CD8-positive, alpha-beta memory T cell (primary cell): ENCODE data around the gene DALRD3. TPM values are rescaled to one million over a fixed set of nuclear protein-coding genes. Genes with fewer than 3 reads are reported as not detected.

Source experiments
- CTCF ChIA-PET: fragments of 350-600 bp; sonication (Branson Sonifier 250); formaldehyde crosslinking; loops from one replicate; lab custom pipeline; 2021; ENCODE audit warnings: antibody characterized with exemption; lab: Charles Lee
- POLR2A ChIA-PET: fragments of 350-600 bp; sonication (Branson Sonifier 250); formaldehyde crosslinking; loops from one replicate; lab custom pipeline; 2021; ENCODE audit warnings: antibody characterized with exemption; lab: Charles Lee
- DNase-seq, 5 donors: peaks; one replicate each; pipeline versions ENCODE4 v3.0.0 to v3.0.0-alpha.2; 2020 to 2022; ENCODE audit warnings: mixed read lengths in 1 of 5
- H3K27ac ChIP-seq: one replicate; pipeline ENCODE4 v1.7.0; 2013; ENCODE audit warnings: low read depth, mild to moderate bottlenecking, low read length, moderate library complexity
- H3K27me3 ChIP-seq: 2 replicates; pipeline ENCODE4 v1.7.0; 2013; ENCODE audit warnings: low read length, mild to moderate bottlenecking; ENCODE audit not compliant: insufficient read depth, poor library complexity, severe bottlenecking
- H3K36me3 ChIP-seq: 2 replicates; pipeline ENCODE4 v1.7.0; 2013; ENCODE audit warnings: mild to moderate bottlenecking, low read length, moderate library complexity; ENCODE audit not compliant: insufficient read depth
- H3K4me1 ChIP-seq: 2 replicates; pipeline ENCODE4 v1.7.0; 2013; ENCODE audit warnings: mild to moderate bottlenecking, low read length, moderate library complexity; ENCODE audit not compliant: insufficient read depth
- H3K4me3 ChIP-seq: 2 replicates; pipeline ENCODE4 v1.7.0; 2013; ENCODE audit warnings: mild to moderate bottlenecking, low read length
- H3K9me3 ChIP-seq: 2 replicates; pipeline ENCODE4 v1.7.0; 2013; ENCODE audit warnings: mild to moderate bottlenecking, low read length
- H3K27ac Mint-ChIP-seq, 8 donors: one replicate each; pipeline ENCODE4 v1.8.0; 2020 to 2021; ENCODE audit warnings: mixed read lengths in 8 of 8, mild to moderate bottlenecking in 6 of 8, inconsistent platforms in 3 of 8, moderate library complexity in 3 of 8
- H3K27me3 Mint-ChIP-seq, 2 donors: one replicate each; pipeline ENCODE4 v1.8.0; 2020 to 2021; ENCODE audit warnings: mixed read lengths in 2 of 2, mild to moderate bottlenecking in 1 of 2, moderate library complexity in 1 of 2
- H3K36me3 Mint-ChIP-seq, 3 donors: one replicate each; pipeline ENCODE4 v1.8.0; 2020 to 2021; ENCODE audit warnings: mixed read lengths in 3 of 3, inconsistent platforms in 1 of 3, mild to moderate bottlenecking in 1 of 3
- H3K4me1 Mint-ChIP-seq, 3 donors: one replicate each; pipeline ENCODE4 v1.8.0; 2020 to 2021; ENCODE audit warnings: mixed read lengths in 3 of 3, inconsistent platforms in 1 of 3, mild to moderate bottlenecking in 1 of 3
- H3K4me3 Mint-ChIP-seq, 7 donors: one replicate each; pipeline ENCODE4 v1.8.0; 2020 to 2021; ENCODE audit warnings: mixed read lengths in 7 of 7, mild to moderate bottlenecking in 6 of 7, moderate library complexity in 4 of 7, inconsistent platforms in 2 of 7
- H3K9me3 Mint-ChIP-seq, 5 donors: one replicate each; pipeline ENCODE4 v1.8.0; 2020 to 2022; ENCODE audit warnings: mixed read lengths in 5 of 5, mild to moderate bottlenecking in 3 of 5, moderate library complexity in 2 of 5, inconsistent platforms in 1 of 5
- polyA plus RNA-seq: library from polyadenylated mRNA; unstranded; fragments of 300-500 nt; fragmentation: Illumina TruSeq; gene quantifications from one replicate; pipeline ENCODE4 v1.2.3, GENCODE V29; 2021
- total RNA-seq, 2 experiments: library from RNA; stranded (reverse); gene quantifications; one replicate each; pipeline ENCODE4 v1.2.3, GENCODE V29; 2021

Gene DALRD3, protein sequence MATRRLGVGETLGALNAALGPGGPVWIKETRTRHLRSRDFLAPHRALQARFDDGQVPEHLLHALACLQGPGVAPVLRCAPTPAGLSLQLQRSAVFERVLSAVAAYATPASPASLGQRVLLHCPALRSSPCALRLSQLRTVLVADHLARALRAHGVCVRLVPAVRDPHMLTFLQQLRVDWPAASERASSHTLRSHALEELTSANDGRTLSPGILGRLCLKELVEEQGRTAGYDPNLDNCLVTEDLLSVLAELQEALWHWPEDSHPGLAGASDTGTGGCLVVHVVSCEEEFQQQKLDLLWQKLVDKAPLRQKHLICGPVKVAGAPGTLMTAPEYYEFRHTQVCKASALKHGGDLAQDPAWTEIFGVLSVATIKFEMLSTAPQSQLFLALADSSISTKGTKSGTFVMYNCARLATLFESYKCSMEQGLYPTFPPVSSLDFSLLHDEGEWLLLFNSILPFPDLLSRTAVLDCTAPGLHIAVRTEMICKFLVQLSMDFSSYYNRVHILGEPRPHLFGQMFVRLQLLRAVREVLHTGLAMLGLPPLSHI
- total RNA-seq (10 to 100 TPM; 27.9 to 31.7 TPM), polyA plus RNA-seq (24.4 TPM)

DNA sequence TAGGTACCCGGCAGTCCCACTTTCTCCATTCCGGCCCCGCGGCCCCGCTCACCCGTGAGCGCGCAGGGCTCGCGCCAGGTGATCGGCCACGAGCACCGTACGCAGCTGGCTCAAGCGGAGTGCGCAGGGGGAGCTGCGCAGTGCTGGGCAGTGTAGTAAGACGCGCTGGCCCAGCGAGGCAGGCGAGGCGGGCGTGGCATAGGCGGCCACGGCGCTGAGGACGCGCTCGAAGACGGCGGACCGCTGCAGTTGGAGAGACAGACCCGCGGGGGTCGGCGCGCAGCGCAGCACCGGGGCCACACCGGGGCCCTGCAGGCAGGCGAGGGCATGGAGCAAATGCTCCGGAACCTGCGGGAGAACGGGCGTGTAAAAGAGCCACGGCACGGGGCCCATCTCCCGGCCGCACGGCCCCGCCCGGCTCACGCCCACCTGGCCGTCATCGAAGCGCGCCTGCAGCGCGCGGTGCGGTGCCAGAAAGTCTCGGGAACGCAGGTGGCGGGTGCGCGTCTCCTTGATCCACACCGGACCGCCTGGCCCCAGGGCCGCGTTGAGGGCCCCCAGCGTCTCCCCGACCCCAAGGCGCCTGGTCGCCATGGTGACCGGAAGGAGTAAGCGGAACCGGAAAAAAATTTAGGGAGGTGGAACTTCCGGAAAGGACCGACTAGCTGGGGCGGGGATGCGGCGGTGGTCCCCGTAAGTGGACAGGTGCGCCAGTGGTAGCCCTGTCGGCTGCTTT is at the start of gene DALRD3:
DALRD3 (minus strand) TSS at position 610 of the 736 bp plus-strand sequence; CDS start at position 594, 16 bp downstream.
- peaks cover 12% of the 10 kb centered on the region for H3K36me3 ChIP-seq
- ChIA-PET POLR2A (interaction anchor here (0.6 to 3.8 kb wide), 6 partner anchors 11 to 170 kb away, joined by 3 to 48 read pairs (median 10); partner anchors contain the start of genes IMPDH2, QRICH1 and WDR6), CTCF (interaction anchor here (1.1 to 6.6 kb wide), 4 partner anchors 9 to 29 kb away, joined by 3 to 67 read pairs (median 12); partner anchors contain the start of genes IMPDH2, P4HTM and WDR6)
- Mint-ChIP-seq H3K4me3 (peak within 1 kb of the TSS; percentile 84 to 97 (median 93)), H3K9me3 (no peaks in the 10 kb centered on the region), H3K27ac (peak within 1 kb of the TSS; percentile 70 to 95 (median 92)), H3K4me1 (peaks cover 22 to 47% (median 26%) of the 10 kb centered on the region in 3 donors), H3K27me3 (peaks cover 0 to 2% of the 10 kb centered on the region in 2 donors), H3K36me3 (peaks cover 0 to 56% (median 6%) of the 10 kb centered on the region in 3 donors)
- peak; percentile 43 to 74 (median 63) for DNase-seq
- H3K27me3 ChIP-seq = no peaks in the 10 kb centered on the region
- peak within 1 kb of the TSS; percentile 83 for H3K4me3 ChIP-seq
- peak within 1 kb of the TSS; percentile 99 for H3K27ac ChIP-seq
- H3K4me1 ChIP-seq = peaks cover 35% of the 10 kb centered on the region
- no peaks in the 10 kb centered on the region for H3K9me3 ChIP-seq

DNA sequence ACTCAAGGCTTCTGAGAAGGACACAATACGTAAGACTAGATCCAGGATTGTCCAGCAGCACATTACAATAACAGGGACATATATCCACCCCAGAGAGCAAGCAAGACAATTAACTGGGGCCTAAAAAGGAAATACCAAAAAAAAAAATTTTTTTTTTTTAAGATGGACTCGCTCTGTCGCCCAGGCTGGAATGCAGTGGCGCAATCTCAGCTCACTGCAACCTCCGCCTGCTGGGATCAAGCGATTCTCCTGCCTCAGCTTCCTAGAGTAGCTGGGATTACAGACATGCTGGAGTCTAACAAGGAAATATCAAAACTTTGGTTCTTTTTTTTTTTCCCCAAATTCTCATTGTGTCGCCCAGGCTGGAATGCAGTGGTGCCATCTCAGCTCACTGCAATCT is 39.6 kb upstream of the DALRD3 start:
- Mint-ChIP-seq H3K27me3 (no peaks in the 10 kb centered on the region), H3K36me3 (peaks cover 0 to 65% (median 13%) of the 10 kb centered on the region in 3 donors), H3K4me3 (no peak overlapping the region), H3K4me1 (peaks cover 1 to 15% (median 5%) of the 10 kb centered on the region in 3 donors), H3K9me3 (no peaks in the 10 kb centered on the region), H3K27ac (peak overlapping the region in 2 of 8 donors; percentile 11 to 27)
- no peak for DNase-seq
- Histone ChIP-seq H3K9me3 (no peaks in the 10 kb centered on the region), H3K4me3 (no peak overlapping the region), H3K27ac (no peak overlapping the region), H3K27me3 (no peaks in the 10 kb centered on the region), H3K36me3 (peaks cover 42% of the 10 kb centered on the region), H3K4me1 (no peaks in the 10 kb centered on the region)
- POLR2A ChIA-PET = no interaction called here
- CTCF ChIA-PET = no interaction called here

DNA sequence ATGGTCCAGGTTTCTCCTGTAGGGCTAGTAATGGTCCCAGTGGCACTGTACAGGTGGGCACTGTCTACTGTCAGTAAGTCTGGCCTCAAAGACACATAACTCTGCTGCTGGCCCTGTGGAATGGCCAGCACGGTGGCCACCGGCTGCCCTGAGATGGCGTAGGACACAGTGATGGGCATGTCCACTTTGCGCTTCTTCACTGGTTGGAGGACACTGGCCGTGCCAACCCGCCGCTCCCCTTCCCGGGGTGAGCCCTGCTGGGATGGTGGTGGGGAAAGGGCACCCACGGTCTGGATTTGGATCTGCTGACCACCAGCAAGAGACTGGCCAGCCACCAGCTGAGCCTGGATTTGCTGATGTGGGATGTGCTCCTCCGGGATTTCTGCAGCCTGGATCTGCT is 38.9 kb upstream of the DALRD3 start:
- peaks cover 4 to 15% (median 5%) of the 10 kb centered on the region in 3 donors for H3K4me1 Mint-ChIP-seq
- ChIA-PET CTCF (no interaction called here), POLR2A (no interaction called here)
- peak overlapping the region in 1 of 8 donors; percentile 27 for H3K27ac Mint-ChIP-seq
- Histone ChIP-seq H3K4me3 (no peak overlapping the region), H3K27ac (no peak overlapping the region), H3K4me1 (no peaks in the 10 kb centered on the region), H3K27me3 (no peaks in the 10 kb centered on the region), H3K36me3 (peaks cover 42% of the 10 kb centered on the region), H3K9me3 (no peaks in the 10 kb centered on the region)
- H3K9me3 Mint-ChIP-seq = no peaks in the 10 kb centered on the region
- H3K4me3 Mint-ChIP-seq = no peak overlapping the region
- DNase-seq = no peak
- H3K36me3 Mint-ChIP-seq = peaks cover 0 to 67% (median 15%) of the 10 kb centered on the region in 3 donors
- H3K27me3 Mint-ChIP-seq = no peaks in the 10 kb centered on the region

DNA sequence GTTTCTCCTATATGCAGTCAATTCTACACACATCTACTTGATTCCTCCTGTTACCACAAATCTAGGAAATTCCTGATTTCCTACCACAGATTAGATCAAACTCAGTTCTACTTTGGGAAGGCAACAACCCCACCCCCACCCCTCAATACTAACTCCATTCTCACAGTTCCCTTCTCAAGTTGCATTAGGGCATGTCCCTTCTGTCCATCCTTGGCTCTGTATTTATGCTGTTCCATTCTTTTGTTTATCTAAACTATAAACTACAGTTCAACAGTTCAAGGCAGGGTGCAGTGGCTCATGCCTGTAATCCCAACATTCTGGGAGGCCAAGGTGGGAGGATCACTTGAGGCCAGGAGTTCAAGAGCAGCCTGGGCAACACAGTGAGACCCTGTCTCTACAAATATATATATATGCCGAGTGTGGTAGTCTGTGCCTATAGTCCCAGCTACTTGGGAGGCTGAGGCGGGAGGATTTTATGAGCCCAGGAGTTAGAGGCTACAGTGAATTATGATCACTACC is 36.0 kb upstream of the DALRD3 start:
- no peaks in the 10 kb centered on the region for H3K9me3 Mint-ChIP-seq
- DNase-seq = no peak
- Histone ChIP-seq H3K4me1 (no peaks in the 10 kb centered on the region), H3K9me3 (no peaks in the 10 kb centered on the region), H3K36me3 (peaks cover 39% of the 10 kb centered on the region), H3K27me3 (no peaks in the 10 kb centered on the region), H3K4me3 (no peak overlapping the region), H3K27ac (no peak overlapping the region)
- ChIA-PET CTCF (interaction anchor here (1.6 kb wide), 1 partner anchor 32 kb away, joined by 5 read pairs; the partner anchor contains the start of gene NDUFAF3), POLR2A (no interaction called here)
- H3K27me3 Mint-ChIP-seq = no peaks in the 10 kb centered on the region
- peak overlapping the region in 5 of 8 donors; percentile 8 to 79 (median 34) for H3K27ac Mint-ChIP-seq
- no peak overlapping the region for H3K4me3 Mint-ChIP-seq
- H3K4me1 Mint-ChIP-seq = peaks cover 12 to 31% (median 18%) of the 10 kb centered on the region in 3 donors
- H3K36me3 Mint-ChIP-seq = peaks cover 0 to 76% (median 18%) of the 10 kb centered on the region in 3 donors

DNA sequence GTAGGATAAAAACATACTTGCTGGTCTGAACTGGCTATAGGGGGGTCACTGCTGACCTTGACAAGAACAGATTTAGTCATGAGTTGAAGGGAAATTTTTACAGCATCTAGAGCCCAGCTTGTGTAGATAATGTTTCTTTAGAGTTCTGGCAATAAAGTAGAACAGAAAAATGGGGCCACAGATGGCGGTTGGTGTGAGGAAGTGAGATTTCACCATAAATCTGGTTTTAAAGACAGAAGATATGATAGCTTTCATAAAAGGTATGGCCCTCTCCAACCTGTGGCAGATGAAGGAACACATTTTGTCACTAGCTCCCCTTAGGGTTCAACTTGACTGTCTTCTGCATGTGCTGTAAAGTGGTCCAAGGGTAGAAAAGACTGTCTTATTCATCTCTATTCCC is 35.2 kb upstream of the DALRD3 start:
- peaks cover 39% of the 10 kb centered on the region for H3K36me3 ChIP-seq
- H3K9me3 ChIP-seq = no peaks in the 10 kb centered on the region
- POLR2A ChIA-PET = interaction anchor here (0.7 kb wide), 2 partner anchors 12 to 221 kb away, joined by 3 to 4 read pairs; no protein-coding TSS in a partner anchor
- DNase-seq = no peak
- H3K27ac Mint-ChIP-seq = peak overlapping the region in 1 of 8 donors; percentile 79
- no peak overlapping the region for H3K4me3 Mint-ChIP-seq
- peaks cover 0 to 74% (median 18%) of the 10 kb centered on the region in 3 donors for H3K36me3 Mint-ChIP-seq
- no peaks in the 10 kb centered on the region for H3K27me3 Mint-ChIP-seq
- no peak overlapping the region for H3K27ac ChIP-seq
- H3K4me1 ChIP-seq = no peaks in the 10 kb centered on the region
- no peaks in the 10 kb centered on the region for H3K9me3 Mint-ChIP-seq
- no peaks in the 10 kb centered on the region for H3K27me3 ChIP-seq
- peaks cover 12 to 31% (median 18%) of the 10 kb centered on the region in 3 donors for H3K4me1 Mint-ChIP-seq
- CTCF ChIA-PET = no interaction called here
- H3K4me3 ChIP-seq = no peak overlapping the region

GRCh38 chr3:49035281-49035680 is 16.9 kb upstream of the DALRD3 start:
- no peaks in the 10 kb centered on the region for H3K4me1 ChIP-seq
- ChIA-PET CTCF (no interaction called here), POLR2A (interaction anchor here (0.5 kb wide), 1 partner anchor 26 kb away, joined by 4 read pairs; no protein-coding TSS in a partner anchor)
- no peak for DNase-seq
- H3K9me3 Mint-ChIP-seq = no peaks in the 10 kb centered on the region
- H3K27ac ChIP-seq = no peak overlapping the region
- H3K4me3 Mint-ChIP-seq = no peak overlapping the region
- no peak overlapping the region for H3K27ac Mint-ChIP-seq
- H3K27me3 Mint-ChIP-seq = peaks cover 0 to 2% of the 10 kb centered on the region in 2 donors
- peaks cover 0 to 69% (median 12%) of the 10 kb centered on the region in 3 donors for H3K36me3 Mint-ChIP-seq
- H3K4me3 ChIP-seq = no peak overlapping the region
- peaks cover 46% of the 10 kb centered on the region for H3K36me3 ChIP-seq
- no peaks in the 10 kb centered on the region for H3K9me3 ChIP-seq
- H3K27me3 ChIP-seq = no peaks in the 10 kb centered on the region
- H3K4me1 Mint-ChIP-seq = peaks cover 0 to 2% (median 0%) of the 10 kb centered on the region in 3 donors

GRCh38 chr3:49034650-49035049 is 16.3 kb upstream of the DALRD3 start:
- Mint-ChIP-seq H3K27ac (peak overlapping the region in 2 of 8 donors; percentile 17 to 59), H3K36me3 (peaks cover 0 to 69% (median 12%) of the 10 kb centered on the region in 3 donors), H3K4me3 (no peak overlapping the region), H3K9me3 (no peaks in the 10 kb centered on the region), H3K4me1 (peaks cover under 1 to 2% (median 1%) of the 10 kb centered on the region in 3 donors), H3K27me3 (peaks cover 0 to 2% of the 10 kb centered on the region in 2 donors)
- no peak overlapping the region for H3K27ac ChIP-seq
- H3K27me3 ChIP-seq = no peaks in the 10 kb centered on the region
- H3K4me3 ChIP-seq = no peak overlapping the region
- ChIA-PET POLR2A (interaction anchor here (0.5 to 0.8 kb wide), 2 partner anchors 13 to 25 kb away, joined by 3 to 4 read pairs; partner anchors contain the start of gene NDUFAF3), CTCF (interaction anchor here (1.2 kb wide), 1 partner anchor 47 kb away, joined by 7 read pairs; no protein-coding TSS in a partner anchor)
- H3K36me3 ChIP-seq = peaks cover 46% of the 10 kb centered on the region
- DNase-seq = no peak
- peaks cover 2% of the 10 kb centered on the region for H3K4me1 ChIP-seq
- no peaks in the 10 kb centered on the region for H3K9me3 ChIP-seq
